GM21723 (cell line): ENCODE measurements around the gene KCP.

Experiments used
- ATAC-seq: cut with Tn5 transposase; IDR thresholded peaks from one replicate; pipeline ENCODE4 v1.9.1; 2021; ENCODE audit warnings: mild to moderate bottlenecking, moderate library complexity; ENCODE audit not compliant: unreplicated experiment

The KCP gene

DNA sequence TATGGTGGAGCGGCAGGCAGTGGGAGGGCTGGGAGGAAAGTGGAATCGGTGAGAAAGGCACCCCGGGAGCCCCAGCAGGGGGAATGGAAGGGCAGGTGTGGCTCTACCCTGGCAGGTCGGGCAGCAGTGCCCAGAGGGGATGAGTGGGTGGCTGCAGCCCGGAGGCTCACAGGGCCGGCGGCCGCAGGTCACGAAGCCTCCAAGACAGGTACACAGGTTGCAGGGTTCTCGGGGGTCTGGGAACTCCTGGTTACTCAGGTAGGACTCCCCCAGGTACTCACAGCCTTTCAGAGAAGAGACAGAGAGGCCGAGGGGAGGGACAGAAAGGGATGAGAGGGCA, 21.8 kb downstream of the KCP start:
- no peak for ATAC-seq

DNA sequence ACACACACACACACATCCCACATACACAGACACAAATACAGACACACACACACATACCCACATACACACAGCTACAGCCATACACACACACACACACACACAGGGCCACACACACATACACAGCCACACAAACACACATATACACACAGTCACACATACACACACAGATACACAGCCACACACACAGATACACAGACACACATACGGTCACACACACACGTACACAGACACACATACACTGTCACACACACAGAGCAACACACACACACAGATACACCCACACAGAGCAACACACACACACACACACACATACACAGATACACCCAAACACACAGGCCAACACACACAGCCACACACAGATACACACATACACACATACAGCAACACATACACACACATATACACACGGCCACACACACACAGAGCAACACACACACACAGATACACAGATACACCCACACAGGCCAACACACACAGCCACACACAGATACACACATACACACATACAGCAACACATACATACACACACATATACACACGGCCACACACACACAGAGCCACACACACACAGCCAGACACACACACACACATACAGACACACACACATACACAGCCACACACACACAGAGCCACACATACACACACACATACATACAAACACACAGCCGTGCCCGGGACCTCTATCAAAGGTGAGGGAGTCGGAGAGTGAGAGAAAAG, 22.3 kb downstream of the KCP start:
- no peak for ATAC-seq

DNA sequence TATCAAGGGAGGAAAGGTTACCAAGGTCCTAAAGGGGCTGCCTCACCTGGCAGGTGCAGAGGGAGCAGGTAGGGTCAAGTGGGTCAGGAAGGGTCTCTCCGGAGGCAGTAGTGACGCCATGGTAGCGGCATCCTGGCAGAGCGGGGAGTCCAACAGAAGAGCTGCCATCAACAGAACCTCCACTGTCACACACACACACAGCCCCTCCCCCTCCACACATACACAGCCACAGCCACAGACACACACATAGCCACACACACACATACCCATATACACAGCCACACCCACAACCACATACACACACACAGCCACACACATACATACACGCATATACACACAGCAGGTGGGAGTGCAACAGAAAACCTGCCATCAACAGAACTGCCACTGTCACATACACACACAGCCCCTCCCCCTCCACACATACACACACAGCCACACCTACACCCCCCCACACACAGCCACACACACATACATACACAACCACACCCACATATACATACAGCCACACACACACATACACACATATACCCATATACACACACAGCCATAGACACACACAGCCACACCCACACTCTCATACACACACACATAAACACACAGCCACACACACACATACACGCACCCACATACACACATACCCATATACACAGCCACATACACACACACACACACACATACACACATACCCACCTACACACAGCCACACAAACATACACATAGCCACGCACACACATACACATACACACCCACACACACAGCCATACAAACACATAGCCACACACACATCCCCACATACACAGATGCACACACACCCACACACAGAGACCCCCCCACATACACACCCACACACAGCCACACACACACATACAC, 23.1 kb downstream of the KCP start:
- no peak for ATAC-seq

DNA sequence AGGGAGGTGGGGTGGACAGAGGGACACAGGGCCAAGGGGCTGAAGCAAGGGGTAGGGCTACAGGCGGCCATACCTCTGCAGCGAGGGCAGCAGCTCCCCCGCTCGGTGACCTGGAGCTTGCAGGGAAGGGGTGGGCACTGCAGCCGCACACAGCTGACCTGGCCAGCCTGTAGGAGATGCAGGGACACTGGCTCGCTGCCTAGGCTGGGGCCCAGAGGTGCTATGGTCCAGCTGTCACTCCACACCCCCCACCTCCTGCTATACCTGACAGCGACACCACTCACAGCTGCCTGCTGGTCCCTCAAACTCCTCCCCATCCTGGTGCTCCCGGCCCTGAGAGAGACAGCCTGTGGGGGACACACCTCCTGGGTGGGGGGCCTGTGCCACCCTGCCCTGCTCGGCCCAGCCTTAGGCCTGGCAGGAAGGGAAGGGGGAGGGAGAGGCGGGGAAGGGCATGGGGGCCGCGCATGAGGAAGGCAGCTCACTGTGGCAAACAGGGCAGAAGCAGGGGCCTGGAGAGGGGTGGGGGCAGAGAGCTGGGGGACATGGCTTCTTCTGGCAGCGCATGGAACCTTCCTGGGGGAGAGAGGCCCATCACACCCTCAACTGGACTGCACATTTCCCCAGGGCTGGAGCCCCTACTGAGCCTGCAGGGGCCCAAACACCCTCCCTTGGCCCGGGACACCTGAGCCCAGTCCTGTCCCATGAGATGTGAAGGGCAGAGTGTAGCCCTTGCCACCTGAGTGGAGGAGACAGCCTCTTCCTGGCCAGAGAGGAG, 23.9 kb downstream of the KCP start:
- ATAC-seq: no peak

DNA sequence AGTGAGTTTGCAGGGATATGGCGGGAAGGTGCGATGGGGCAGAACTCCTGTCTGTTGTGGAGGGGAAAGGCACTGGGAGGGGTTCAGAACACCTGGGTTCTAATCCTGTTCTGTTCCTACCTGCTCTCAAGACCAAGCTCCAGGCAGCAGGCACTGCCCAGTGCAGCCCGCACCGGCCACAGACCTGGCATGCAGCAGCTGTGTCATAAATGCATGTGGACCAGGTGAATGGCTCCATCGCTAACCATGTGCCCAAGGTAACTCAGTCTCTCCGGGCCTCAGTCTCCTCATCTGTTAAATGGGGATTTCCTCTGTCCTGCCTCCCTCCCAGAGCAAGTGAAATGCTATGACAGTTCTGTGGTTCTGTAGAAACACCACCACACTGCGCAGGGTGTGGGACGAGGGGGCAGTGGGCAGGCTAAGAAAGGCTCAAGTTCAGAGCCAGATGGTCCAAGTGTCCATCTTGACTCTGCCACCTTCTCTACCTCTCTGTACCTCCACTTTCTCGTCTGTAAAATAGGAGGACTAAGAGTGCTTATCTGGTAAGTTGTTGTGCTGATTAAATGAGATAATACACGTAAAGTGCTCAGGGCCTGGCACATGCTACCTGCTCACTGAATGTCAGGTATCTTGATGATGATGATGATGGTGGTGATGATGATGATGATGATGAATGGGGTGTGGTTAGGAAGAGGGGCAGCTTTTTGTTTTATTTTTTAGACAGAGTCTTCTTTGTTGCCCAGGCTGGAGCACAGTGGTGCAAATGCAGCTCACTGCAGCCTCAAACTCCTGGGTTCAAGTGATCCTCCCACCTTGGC, 24.9 kb downstream of the KCP start:
- no peak for ATAC-seq

DNA sequence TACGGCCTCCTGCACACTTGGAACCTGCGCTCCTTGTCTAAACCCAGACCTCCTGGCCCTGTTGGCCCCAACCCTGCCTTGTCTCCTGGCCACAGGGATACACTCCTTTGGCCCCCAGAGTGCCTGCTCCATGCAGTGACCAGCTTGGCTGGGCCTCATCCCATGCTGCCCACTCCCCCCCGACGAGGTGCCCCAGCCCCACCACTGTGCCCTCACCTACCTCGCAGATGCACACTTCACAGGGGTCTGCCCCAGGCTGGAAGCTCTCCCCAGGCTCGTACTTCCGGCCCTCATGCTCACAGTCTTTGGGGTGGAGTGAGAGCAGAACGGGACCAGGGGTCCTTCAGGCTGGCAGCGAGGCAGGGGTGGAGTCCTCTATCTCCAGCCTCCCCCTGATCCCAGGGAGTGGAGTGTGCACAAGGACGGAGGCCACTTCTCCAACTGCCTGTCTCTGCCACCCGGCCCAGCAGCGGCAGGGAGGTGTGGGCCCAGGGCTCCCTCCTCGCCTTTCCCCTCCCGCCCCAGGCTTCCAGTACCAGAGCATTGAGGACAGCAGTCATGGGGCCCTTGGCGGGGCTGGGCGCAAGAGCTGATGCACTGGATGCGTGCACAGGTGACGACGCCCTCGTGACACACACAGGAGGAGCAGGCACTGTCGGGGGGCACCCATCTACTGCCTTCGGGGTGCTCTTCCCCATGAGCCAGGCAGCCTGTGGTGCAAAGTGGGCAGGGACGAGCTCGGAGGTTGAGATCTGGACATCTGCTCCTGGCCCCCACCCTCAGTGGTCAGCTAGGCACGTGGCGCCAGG, 25.7 kb downstream of the KCP start:
- no peak for ATAC-seq

DNA sequence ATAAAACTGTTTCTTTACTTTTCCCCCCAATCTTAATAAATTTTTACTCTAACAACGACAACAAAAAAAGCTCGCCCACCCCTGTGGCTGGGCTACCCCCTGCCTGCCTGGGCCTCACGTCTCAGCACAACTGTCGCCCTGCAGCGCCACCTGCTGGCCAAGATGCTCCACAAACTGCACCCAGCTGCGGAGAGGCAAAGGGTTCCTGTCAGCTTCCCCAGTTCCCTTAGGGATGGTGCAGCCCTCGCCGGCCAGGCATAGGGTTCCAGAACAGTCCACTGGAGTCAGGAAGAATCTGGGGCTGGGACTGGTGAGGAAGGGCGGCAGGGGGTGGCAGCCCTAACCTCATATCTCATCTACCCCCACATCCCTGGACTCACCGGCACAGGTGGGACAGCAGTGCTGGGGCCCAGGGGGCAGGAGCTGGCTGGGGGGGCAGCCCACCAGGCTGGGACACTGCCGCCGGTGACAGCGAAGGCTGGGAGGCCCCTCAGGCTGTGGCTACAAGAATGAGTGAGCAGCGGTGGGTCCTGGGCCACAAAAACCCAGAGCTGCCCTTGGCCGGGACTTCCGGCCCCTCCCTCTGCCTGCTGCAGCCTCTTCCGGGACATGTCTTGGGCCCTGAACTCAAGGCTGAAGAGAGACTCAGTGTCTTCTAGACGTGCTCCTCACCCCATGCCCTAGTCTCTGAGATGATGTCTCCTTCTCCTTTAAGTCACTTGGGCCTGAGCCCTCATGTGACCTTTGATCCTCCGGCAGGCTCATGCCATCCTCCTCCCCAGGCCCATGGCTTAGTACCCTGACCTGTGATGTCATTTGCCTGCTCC, 26.7 kb downstream of the KCP start:
- peak; percentile 77 for ATAC-seq

DNA sequence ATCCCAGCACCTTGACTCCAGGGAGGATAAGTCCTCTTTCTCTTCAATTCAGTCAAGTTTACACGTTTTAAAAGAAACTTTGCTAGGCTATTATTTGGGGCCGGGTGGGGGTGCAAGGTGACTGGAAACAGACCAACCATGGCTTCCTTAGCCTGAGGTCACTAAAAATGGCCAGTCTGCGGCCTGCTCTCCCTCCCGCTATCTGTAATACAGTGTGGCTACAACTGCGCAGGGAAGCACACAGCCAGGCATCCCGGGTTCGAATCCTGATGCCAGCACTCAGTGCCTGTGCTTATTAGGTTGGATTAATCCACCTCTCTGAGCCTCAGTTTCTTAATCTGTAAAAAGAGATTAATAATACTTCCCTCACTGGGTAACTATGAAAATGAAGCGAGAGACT, 28.4 kb downstream of the KCP start:
- ATAC-seq: no peak

DNA sequence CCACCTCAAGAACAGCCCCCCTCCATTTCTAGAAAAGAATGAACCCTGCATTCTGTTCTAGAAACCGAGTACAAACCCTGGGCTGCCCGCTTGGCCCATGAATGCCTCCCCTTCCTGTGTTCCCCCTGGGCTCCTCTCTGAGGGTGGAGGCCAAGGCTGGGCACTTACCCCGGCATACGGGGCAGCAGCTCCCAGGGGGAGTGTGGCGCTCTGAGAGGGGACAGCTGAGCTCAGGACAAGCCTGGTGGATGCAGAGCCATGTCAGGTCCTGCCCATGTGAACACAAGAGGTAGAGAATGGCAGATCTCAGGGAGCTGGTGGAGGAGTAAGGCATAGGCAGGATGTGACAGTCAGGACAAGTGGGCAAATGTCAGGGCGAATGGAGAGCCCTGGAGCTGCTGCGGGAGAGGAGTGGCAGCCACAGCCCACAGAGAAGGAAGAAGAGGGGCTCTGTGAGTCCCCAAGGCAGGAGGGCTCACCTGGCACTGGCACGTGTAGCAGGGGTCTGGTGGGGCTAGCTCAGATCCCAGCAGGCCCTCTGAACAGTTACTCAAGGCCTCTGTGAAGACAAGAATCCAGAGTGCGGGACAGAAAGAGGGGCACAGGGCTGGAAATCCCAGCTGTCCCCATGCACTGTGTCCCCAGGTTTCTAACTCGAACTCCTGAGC, 28.9 kb downstream of the KCP start:
- no peak for ATAC-seq

DNA sequence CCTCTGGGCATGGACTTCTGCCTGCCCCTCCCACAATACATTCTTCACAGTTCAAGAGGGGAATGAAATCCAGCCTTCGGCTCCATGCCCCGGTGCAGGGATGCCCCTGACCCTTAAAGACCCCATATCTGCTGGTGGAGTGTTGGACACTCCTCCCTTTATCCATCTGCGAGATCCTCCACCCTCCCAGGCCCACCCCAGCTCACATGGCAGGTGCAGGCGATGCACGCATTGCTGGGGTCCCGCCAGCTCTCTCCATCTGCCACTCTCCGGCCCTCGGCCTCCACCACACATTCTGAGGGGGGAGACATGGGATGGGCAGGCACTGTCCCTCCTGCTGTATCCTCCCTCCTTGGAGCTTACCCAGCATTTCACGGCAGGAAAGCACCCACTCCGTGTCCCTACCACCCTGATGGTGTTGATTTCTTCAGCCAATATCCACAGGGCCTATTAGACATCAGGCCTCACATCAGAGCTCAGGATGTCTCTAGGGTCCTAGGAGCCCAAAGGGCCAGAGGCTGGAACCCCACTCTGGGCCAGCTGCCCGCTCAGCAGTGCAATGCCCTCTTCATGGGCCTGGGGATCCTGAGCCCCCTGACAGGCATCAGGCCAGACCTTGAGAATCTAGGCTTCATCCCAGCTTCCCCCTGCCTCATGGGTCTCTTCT, 29.6 kb downstream of the KCP start:
- no peak for ATAC-seq

DNA sequence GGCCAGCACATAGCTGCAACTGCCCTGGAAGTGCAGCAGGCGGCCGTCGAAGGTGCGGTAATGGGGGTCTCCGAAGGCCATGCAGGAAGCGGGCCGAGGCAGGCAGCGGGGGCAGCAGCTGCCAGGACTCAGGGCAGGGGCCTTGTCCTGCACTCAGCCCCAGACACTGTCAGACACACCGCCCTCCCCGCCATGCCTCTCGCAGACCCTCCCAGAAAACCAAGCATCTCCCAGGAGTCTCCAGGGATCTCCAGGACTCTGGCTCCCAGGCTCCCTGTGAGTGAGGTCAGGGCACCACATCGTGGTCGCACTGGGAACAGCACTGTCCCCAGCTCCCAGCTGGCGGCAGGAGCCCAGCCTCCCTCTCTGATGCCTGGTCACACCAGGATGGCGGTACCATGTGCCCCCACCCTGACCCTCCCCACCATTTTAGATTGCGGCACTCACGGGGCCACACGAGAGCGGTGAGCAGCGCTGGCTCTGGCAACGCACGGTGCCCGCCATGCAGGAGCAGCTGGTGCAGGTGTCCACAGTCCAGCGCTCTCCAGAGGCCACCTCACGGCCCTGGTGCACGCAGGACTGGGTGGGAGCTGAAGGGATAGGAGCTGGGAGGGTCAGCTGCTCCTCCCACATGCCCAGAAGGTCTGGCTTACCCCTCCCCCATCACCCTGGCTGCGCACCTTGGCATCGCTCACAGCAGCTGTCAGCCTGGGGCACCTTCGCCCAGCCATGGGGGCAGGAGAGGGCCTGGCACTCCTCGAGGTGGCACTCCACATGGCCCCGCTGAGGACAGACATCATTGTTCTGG, 30.4 kb downstream of the KCP start:
- no peak for ATAC-seq

DNA sequence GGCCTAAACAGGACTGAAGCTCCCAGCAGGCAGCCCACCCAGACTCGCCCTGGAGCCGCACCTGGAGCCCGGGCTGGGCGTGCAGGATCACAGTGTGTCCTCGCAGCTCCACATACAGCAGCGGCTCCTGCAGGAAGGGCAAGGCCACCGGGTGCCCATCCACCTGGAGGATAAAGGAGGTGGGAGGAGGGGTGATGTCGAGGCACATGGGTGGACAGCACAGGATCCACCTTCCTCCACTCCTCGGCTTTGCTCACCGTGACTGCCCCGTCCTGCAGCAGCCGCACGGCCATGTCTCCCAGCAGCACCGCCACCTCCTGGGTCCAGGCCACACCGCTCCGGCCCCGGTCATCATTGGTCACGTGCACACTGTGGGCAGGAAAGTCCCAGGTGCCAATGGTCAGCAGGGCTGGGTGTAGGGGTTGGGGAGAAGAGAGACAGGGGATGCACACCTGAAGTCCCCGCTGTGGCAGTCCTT, 31.0 kb downstream of the KCP start:
- ATAC-seq: no peak

DNA sequence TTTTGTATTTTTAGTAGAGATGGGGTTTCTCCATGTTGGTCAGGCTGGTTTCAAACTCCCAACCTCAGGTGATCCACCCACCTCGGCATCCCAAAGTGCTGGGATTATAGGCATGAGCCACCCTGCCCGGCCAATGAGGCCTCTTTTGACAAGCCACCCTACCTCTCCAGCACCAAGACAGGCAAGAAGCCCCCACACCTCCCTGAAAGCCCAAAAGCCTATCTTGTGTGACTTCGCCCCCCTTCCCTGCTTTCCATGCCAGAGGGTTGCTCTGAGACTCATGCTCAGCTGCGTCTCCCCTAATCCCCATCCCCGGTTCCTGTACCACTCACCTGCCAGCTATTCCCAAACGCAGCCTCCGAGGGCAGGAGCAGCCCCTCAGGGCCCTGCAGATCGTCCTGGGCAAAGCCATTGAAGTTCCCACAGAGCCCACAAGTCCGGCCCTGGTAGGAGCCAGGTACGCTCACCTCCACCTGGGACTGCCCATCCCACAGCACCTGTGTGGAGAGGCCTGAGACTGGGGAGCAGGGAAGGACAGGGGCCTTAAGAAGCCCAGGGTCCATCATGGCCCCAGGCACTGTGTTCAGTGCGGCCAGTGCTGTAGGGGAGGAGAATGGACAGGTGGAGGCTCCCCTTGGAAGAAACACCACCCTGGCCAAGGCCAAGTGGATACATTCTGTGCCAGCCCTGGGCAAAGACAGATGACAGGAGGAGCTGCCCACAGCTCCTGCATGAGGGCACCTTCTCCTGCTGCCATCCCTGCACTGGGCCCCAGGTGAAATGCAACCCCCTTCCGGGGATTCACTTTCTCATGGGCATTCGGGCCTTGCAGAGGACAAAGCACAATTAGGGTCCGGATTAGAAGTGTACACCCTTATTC, 32.0 kb downstream of the KCP start:
- no peak for ATAC-seq

DNA sequence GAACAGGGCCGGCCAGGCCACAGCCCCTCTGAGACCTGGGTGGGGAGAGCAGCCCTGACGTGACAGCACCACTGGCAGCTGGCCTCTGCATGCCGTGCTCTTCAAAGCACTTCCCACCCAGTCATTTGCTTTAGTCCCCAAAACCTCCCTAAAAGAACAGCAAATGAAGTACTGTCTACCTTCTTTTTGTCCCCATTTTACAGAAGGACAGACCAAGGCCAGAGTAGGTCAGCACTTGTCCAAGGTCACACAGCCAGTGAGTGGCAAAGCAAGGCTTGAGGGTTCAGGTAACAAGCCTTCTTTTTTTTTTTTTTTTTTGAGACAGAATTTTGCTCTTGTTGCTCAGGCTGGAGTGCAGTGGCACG, 32.8 kb downstream of the KCP start:
- ATAC-seq: no peak

DNA sequence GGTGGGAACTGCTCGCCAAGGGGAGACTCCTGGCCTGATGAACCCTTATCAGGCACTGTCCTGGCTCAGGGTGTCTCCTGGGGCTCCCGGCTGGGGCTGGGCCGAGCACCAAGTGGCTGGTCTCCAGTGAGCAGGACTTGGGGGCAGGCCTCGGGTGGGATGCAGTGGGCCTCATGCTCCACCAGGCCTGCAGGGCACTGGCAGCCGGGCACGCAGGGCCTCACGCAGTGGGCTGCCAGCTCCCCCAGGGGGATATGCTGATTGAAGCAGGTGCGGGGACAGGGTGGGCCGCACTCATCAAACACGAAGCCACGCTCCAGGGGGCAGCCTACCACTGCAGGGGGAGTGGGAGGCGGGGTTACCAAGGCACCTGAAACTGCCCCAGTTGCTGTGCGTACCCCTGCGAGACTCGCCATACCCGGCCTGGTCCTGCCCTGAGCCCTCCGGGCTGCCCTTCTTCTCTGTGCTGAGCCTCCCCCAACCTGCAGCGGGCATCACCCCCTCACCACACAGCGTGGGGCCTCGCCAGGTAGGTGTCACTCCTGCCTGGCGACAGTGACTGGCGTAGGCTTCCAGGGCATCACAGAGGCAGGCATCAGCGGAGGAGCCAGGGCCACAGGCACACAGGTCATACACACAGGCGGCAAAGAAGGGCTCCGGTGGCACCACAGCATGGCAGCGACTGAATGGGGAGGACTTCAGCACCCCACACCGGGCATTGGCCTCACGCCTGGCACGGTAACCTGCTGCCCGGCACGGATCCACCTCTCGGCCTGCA, 33.3 kb downstream of the KCP start:
- ATAC-seq: no peak

DNA sequence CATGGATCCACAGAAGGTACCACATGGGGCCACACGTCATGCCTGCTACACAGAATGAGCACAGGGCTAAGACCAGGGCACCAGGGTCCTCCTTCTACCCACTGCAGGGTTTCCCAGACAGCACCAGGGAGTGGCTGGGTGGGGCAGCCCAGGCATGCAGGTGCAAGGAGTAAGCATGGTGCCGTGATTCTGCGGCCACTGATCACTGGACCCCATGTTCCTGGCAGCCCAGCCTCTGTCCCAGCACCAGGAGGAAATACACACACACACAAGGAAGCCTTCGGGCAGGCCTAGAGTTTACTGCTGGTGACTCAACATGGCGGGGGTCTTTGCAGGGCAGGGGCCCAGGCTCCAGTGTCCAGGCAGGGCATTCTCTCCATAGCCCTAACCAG, 33.9 kb downstream of the KCP start:
- ATAC-seq: no peak
